Activated B cell treated with CpG ODN at 0.5 μM for 24 hours (primary cell): Measurements from ENCODE around the gene CA10. TPM values are rescaled to one million over a fixed set of nuclear protein-coding genes. Genes with fewer than 3 reads are reported as not detected.

ENCODE experiments used
- ATAC-seq: fragments of 200-7000 bp; cut with Tn5 transposase; one replicate; pipeline ENCODE4 v1.10.0; 2021; ENCODE audit warnings: low read depth, mild to moderate bottlenecking, moderate library complexity
- CTCF ChIA-PET: fragments of 350-600 bp; sonication (Branson Sonifier 250); formaldehyde crosslinking; loops from one replicate; lab custom pipeline; 2021; ENCODE audit warnings: antibody characterized with exemption; lab: Charles Lee
- POLR2A ChIA-PET: fragments of 350-600 bp; sonication (Branson Sonifier 250); formaldehyde crosslinking; loops from one replicate; lab custom pipeline; 2021; ENCODE audit warnings: antibody characterized with exemption; lab: Charles Lee
- DNase-seq: peaks from one replicate; pipeline ENCODE4 v3.0.0; 2022
- H3K27ac Mint-ChIP-seq: one replicate; pipeline ENCODE4 v1.8.0; 2020; ENCODE audit warnings: mixed read lengths
- H3K27me3 Mint-ChIP-seq: one replicate; pipeline ENCODE4 v1.8.0; 2021; ENCODE audit warnings: mixed read lengths
- H3K36me3 Mint-ChIP-seq: one replicate; pipeline ENCODE4 v1.8.0; 2021; ENCODE audit warnings: low read depth, mixed read lengths
- H3K4me1 Mint-ChIP-seq: one replicate; pipeline ENCODE4 v1.8.0; 2021; ENCODE audit warnings: mixed read lengths
- H3K4me3 Mint-ChIP-seq: one replicate; pipeline ENCODE4 v1.8.0; 2020; ENCODE audit warnings: mild to moderate bottlenecking, mixed read lengths
- H3K9me3 Mint-ChIP-seq: one replicate; pipeline ENCODE4 v1.8.0; 2020; ENCODE audit warnings: mixed read lengths
- intact Hi-C: fragments of 100-400 bp; cut with micrococcal nuclease; formaldehyde crosslinking; loops from one replicate; pipeline ENCODE4 v1.15.1; 2024
- total RNA-seq: library from RNA; stranded (reverse); gene quantifications from 2 replicates; pipeline ENCODE4 v1.2.3, GENCODE V29; 2022
- TF ChIP-seq, protein P1 (sequence below): fragments of 200-600 bp; IDR thresholded peaks from one replicate; pipeline ENCODE4 v1.8.0; 2022; ENCODE audit warnings: antibody characterized with exemption, mild to moderate bottlenecking

Gene CA10
- total RNA-seq, 1 donor from 2014 or later = not detected

DNA sequence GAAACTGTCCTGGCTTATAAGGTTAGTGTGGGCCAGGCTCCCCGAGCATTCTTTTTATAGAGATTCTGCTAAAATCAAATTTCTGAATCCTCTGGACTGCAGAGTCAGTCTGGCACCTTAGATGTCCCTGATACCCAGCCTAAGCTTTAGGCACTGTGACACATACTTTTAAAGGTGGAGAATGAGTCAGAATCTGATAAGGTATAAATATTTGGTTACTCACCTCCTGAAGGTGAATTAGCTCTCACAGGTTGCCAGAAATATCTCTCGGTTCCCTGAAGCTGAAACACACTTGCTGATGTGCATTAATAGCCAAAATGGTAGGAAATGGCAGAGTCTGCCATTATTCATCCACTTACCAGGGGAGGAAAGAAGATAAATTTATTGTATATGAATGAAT lies 451.3 kb downstream of the CA10 start:
- H3K4me3 Mint-ChIP-seq = no peak overlapping the region
- ATAC-seq (no peak), DNase-seq (no peak)
- CTCF ChIA-PET = no interaction called here
- peaks cover 8% of the 10 kb centered on the region for H3K27me3 Mint-ChIP-seq
- intact Hi-C loops = no loop called here
- TF ChIP-seq, protein P1, sequence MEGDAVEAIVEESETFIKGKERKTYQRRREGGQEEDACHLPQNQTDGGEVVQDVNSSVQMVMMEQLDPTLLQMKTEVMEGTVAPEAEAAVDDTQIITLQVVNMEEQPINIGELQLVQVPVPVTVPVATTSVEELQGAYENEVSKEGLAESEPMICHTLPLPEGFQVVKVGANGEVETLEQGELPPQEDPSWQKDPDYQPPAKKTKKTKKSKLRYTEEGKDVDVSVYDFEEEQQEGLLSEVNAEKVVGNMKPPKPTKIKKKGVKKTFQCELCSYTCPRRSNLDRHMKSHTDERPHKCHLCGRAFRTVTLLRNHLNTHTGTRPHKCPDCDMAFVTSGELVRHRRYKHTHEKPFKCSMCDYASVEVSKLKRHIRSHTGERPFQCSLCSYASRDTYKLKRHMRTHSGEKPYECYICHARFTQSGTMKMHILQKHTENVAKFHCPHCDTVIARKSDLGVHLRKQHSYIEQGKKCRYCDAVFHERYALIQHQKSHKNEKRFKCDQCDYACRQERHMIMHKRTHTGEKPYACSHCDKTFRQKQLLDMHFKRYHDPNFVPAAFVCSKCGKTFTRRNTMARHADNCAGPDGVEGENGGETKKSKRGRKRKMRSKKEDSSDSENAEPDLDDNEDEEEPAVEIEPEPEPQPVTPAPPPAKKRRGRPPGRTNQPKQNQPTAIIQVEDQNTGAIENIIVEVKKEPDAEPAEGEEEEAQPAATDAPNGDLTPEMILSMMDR = no peak
- H3K36me3 Mint-ChIP-seq = no peaks in the 10 kb centered on the region
- no peaks in the 10 kb centered on the region for H3K9me3 Mint-ChIP-seq
- no peak overlapping the region for H3K27ac Mint-ChIP-seq
- H3K4me1 Mint-ChIP-seq = no peaks in the 10 kb centered on the region
- POLR2A ChIA-PET = no interaction called here

DNA sequence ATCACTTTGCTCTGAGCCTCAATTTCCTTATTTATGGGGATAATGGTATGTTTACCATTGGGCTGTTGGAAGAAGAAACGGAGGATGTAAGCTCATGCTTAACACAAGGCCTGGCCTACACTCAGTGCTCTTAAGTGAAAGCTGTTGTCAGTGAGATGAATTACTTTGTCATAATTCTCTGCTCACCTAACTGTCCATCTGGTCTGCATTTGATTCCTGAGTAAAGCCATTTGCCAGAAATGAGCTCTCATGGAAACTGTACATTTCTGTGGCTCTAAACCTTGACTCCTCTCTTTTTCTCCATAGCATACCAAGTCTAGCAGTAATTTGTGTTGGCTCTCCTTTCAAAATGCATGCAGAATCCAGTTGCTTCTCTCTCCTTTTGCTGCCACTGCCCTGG lies 452.4 kb downstream of the CA10 start:
- H3K4me1 Mint-ChIP-seq = no peaks in the 10 kb centered on the region
- TF ChIP-seq, protein P1 = no peak
- no peak overlapping the region for H3K4me3 Mint-ChIP-seq
- DNase-seq (no peak), ATAC-seq (no peak)
- no peaks in the 10 kb centered on the region for H3K36me3 Mint-ChIP-seq
- ChIA-PET POLR2A (no interaction called here), CTCF (no interaction called here)
- H3K27ac Mint-ChIP-seq = no peak overlapping the region
- intact Hi-C loops = no loop called here
- no peaks in the 10 kb centered on the region for H3K9me3 Mint-ChIP-seq
- H3K27me3 Mint-ChIP-seq = peaks cover 8% of the 10 kb centered on the region

DNA sequence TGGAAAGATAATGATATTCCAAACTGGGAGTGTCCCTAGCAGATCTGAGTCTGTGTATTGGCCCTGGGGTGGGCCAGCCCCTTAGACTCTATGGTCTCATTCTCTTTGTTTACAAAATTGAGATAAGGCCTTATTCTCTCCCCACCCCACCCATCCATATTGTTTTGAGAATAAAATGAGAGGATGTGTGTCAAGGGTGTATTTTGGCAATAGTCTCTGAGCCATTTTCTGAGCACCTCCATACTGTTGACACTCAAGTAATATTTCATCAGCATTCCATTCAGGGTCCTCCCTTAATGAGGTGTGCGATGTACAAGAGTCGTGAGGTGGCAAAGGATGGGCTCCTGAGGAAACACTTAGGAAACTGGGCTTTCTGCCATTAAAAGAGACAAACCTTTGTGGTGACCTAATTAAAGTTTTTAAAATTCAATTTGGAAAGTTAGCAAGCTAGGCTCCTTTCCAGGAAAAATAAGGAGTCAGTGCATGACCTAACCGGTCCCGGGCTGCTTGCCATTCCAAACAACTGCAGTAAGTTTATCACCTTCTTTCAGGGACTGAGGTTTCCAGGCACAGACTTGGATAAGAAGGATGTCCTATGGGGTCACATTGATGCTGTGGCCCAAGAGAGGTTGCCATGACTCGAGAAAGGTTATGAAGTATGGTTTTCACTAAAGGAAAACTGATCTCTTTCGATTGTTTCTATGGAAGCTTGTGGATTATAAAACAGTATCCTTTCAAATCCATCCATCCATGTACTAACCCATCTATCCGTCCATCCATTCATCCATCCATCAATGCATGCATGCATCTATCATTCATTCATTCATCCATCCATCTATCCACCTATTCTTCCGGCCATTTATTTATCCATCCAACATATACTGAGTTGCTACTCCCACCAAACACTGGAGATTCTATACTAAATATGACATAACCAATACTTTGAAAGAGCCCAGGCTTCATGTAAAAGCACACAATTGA lies 454.9 kb downstream of the CA10 start:
- TF ChIP-seq, protein P1 = no peak

DNA sequence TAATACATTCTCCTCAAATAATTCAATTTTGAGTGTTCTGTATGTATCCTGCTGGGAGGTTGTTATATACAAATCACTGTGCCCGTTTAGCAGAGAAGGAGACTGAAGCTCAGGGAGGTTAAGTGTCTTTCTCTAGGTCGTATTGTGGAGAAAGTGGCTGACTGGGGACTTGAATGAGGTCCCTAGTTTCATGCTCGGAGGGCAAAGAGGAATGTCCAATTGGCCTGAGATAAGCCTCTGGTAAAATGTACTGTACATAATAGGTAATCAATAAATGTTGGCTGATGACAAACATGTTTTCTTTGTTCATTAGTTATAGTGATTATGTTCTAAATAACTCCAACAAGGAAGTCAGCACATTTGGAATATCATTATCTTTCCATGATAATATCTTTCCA lies 455.6 kb downstream of the CA10 start:
- Mint-ChIP-seq H3K4me1 (no peaks in the 10 kb centered on the region), H3K9me3 (no peaks in the 10 kb centered on the region), H3K4me3 (no peak overlapping the region), H3K36me3 (no peaks in the 10 kb centered on the region), H3K27ac (no peak overlapping the region), H3K27me3 (peaks cover under 1% of the 10 kb centered on the region)
- TF ChIP-seq, protein P1 = no peak
- POLR2A ChIA-PET = no interaction called here
- DNase-seq (no peak), ATAC-seq (no peak)
- intact Hi-C loops = no loop called here
- CTCF ChIA-PET = no interaction called here

More for the DNA sequence above, 454.9 kb downstream of the CA10 start:
- no peaks in the 10 kb centered on the region for H3K4me1 Mint-ChIP-seq
- no peak for ATAC-seq
- no peak overlapping the region for H3K4me3 Mint-ChIP-seq
- ChIA-PET POLR2A (no interaction called here), CTCF (no interaction called here)
- no peaks in the 10 kb centered on the region for H3K36me3 Mint-ChIP-seq
- H3K27ac Mint-ChIP-seq = no peak overlapping the region
- intact Hi-C loops = no loop called here
- DNase-seq = no peak
- H3K9me3 Mint-ChIP-seq = no peaks in the 10 kb centered on the region
- H3K27me3 Mint-ChIP-seq = peaks cover 2% of the 10 kb centered on the region

DNA sequence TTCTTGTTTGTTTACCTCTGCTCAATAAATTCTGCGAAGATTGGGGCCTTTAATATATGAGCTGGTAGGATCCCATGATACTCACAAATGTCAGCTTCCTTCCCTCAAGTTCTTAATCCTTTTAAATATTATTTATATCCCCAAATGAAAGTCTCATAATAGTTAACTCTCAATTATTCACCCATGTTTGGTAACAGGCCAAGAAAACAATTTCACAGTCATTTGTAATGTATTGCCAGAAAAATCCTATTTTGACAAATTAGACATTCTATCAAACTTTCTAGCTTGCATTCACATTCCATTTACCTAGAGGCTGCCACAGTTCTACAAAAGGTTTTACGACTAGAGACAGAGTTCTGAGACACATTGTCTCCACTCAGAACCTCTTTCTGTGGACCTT lies 457.0 kb downstream of the CA10 start:
- CTCF ChIA-PET = no interaction called here
- Mint-ChIP-seq H3K4me3 (no peak overlapping the region), H3K27ac (no peak overlapping the region), H3K9me3 (no peaks in the 10 kb centered on the region), H3K4me1 (no peaks in the 10 kb centered on the region), H3K27me3 (no peaks in the 10 kb centered on the region), H3K36me3 (no peaks in the 10 kb centered on the region)
- POLR2A ChIA-PET = no interaction called here
- TF ChIP-seq, protein P1 = no peak
- intact Hi-C loops = no loop called here
- ATAC-seq (no peak), DNase-seq (no peak)
